HS-5 (cell line): ENCODE data around the gene KLHL25.

Source experiments
- DNase-seq: peaks from one replicate; pipeline ENCODE4 v3.0.0-alpha.2; 2012; ENCODE audit warnings: low read depth

The KLHL25 gene

DNA sequence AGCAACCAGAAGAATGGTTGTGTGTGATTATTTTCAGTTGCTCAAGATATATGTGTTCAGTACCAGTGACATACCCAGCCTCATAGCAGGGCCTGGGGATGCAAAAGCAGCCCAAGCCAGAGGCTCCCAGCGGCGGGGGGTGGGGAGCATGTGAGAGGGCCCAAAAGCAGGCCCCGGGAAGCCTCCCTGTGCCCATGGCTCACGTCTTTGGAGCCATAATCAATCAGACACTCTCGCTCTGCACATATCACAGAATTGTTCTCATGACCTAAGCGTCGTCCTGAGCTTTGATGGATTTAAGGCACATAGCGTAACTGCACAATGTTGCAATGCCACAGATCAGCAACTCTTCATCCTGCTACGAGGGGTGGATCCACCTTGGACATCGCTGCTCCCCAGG, 20.8 kb downstream of the KLHL25 start:
- no peak for DNase-seq

DNA sequence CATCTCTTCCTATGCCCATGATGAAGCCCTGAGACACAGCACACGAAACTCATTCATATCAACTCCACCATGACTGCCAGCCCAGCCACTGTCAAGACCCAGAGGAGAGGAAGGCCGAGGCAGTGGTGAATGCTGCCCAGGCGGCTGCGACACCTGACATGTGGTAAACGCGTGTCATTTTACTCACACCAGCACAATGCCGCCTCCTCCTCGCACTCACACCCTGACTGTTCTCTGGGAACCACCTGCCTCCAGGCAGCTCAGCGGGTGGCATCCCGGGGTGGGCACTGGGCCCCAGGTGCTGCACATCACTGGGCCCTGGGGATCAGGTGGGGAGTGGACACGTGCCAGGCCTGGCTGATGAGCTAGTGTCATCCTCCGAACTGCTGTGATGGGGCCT, 21.5 kb downstream of the KLHL25 start:
- DNase-seq, result no peak

DNA sequence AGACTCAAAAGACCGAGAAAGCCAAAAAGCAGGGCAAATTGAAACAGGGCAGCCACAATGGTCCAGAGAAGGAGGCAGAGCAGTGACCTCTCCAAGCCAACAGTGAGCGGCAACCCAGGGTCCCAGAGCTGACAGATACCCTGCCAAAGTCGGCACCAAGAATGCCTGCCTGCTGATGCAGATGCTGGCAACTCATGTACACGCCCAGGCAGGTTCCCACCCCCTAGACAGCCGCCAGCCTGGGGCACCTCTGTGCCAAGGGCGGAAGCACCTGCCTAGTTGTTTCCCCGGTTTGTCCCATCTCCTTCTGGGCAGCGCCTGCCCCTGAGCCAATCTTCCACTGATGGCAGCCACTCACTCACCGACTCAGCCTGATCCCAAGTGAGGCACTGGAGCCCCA, 22.1 kb downstream of the KLHL25 start:
- no peak for DNase-seq

DNA sequence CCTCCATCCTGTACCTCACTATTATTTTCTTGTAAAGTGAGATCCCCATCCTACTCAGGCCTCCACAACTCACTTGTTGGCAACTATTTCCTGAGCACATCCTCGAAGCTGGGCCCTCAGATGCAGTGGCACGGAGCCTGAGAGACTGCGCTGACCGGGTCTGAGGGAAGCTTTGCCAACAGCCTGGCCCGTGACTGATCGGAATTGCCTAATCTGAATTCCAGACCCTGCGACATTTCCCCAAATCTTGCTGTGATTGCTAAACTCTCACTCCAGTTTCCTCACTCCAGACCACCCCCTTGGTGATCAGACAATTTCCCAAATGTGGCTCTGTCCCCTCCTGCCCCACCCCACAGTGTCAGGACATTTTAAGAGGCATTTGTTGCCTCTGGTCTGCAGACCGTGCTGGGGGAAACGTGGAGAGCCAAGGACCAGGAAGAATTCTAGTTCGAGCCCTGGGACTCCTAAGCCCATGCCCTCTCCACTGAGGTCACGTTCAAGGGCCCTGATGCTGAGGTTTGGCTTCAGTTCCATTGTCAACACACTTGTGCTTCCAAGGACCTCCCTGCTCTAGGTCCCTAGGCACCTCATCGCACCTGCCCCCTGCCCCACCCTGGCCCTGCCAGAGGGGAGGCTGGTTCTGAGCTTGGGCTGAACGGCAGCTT, 22.8 kb downstream of the KLHL25 start:
- no peak for DNase-seq

DNA sequence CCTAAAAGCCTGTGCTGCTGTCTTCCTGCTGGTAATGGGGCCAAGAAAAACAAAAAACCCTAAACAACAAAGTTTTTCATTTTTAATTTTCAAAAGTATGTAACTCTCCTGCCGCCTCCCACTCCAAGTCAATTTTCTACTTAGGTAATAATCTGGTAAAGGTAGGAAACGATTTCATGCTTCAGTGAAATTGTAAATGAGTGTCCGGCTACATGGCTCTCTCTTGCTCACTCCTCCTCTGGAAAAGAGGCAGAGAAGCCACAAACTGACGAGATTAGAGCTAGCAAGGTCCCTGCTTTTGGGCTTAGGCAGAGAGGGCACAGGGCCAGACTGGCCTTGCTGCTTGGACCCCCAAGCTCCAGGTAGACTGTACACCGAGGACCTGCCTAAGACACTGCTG, 23.5 kb downstream of the KLHL25 start:
- DNase-seq, result no peak

DNA sequence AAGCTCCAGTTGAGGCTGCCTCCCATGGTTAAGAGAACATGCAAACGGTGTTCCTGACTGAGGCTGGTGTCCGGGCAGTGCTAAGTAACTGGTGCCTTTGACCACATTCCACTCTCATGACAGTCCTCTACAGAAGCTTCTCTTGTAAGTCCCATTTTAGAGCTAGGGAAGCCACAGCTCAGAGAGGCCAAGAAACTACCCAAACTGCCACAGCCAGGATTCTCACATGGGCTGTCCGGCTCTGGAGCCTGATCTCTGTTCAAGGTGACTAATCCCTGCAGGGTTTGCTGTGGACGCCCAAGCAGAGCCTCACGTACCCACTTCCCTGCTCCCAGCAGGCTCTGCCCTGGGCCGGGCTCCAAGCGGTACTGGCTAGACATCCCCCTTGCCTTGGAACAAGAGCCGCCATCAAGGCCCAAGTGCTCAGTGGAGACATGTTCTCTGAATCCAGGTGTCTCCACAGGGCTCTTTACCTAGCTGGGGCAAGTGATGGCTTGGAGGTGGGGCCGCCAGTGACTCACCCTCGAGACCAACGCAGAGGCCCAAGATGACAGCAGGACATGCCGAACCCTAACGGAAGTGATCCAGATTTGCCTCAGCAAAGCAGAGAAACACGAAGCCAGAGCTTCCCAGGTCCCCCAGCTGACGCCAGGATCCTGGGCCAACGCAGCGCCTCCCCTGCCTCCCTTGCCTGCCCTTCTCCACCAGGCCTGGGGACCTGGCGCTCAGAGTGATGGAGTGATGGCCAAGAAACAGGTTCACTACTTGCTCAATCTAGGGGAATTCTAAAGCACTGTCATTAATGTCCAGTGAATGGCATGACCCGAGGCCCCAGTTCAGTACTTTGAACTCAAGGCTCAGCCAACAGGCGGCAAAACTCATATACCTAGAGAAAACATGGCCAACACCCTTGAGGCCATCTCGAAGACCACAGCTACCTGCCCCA, 24.4 kb downstream of the KLHL25 start:
- no peak for DNase-seq

DNA sequence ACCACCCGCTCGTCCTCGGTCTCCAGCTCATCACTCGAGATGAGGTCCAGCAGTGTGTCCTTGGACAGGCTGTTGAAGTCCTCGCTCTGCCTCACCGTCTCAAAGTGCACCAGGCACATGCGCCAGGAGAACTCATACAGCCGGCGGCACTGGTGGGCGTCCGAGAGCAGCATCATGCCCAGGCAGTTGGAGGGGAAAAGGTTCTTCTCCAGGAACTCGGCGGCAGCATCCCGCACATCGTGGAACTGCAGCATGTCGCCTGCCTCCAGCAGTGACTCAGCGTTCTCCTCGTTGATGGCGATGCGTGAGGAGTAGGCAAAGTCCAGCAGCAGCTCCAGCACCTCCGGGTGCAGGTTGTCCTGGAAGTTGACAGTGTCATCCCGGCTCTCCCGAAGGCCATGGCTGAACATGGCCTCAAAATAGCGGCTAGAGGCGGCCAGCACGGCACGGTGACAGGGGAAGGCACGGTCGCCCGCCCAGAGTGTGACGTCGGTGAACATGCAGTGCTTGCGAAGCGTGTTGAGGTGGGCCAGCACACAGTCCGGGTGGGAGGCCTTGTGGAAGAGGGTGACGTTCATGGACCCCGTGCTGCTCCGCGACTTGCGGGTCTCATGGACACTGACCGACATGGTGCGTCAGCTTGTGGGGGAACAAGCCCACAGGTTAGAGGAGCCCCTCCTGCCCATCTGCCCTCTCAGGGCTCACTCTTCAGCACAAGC, 25.4 kb downstream of the KLHL25 start:
- no peak for DNase-seq

DNA sequence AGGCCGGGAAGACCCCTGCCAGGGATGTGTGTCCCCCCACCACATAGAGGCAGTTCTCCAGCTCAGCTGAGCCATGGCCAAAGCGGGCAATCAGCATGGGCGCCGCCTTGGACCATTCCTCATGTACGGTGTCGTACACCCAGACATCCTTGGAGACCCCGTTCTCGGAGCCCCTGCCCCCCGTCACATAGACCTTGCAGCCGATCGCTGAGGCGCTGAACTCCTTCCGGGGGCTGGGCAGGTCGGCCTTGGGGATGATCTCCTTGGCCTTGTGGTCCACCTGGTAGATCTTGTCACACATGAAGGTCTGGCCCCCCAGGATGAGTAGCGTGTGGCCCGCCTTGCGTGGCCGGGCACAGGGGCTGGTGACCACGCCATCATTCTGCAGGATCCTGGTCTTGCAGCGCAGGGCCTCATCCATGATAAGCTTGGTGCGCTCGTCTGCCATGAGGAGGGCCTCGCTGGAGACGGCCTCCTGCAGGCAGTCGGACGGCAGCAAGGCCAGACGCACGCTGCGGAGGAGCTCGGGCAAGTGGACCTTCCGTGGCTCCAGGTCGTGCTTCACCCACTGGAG, 26.0 kb downstream of the KLHL25 start:
- DNase-seq, result no peak

GRCh38 chr15:85767785-85768529, 26.8 kb downstream of the KLHL25 start:
- no peak for DNase-seq

GRCh38 chr15:85766001-85766831, 28.5 kb downstream of the KLHL25 start:
- DNase-seq, result no peak

DNA sequence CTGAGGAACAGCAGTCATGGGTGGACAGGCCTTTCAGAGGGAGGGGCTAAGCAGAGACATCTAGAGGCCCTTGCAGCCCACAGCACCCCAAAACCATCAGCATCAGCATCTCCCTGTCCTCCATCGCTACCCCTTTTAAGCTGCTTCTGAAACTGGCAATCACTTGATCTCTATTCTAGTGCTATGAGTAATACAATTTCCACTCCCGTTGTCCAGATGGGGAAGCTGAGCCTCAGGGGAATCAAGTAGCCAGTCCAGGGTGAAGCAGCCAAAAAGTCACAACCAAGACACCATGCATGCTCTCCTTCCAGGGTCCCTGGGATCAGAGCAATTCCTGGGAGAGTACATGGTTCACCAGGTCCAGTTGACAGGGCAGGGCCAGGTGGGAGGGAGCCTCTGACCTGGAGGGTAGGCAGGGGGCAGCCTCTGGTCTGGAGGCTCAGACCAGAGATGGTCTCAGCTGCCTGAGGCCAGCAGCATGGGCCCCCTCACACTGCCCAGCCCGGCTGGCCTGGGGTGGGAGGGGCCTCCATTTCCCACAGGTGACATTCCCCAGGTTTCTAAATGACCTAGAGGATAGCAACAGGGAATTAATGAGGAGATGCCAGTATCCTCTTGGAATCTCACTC, 30.0 kb downstream of the KLHL25 start:
- no peak for DNase-seq

DNA sequence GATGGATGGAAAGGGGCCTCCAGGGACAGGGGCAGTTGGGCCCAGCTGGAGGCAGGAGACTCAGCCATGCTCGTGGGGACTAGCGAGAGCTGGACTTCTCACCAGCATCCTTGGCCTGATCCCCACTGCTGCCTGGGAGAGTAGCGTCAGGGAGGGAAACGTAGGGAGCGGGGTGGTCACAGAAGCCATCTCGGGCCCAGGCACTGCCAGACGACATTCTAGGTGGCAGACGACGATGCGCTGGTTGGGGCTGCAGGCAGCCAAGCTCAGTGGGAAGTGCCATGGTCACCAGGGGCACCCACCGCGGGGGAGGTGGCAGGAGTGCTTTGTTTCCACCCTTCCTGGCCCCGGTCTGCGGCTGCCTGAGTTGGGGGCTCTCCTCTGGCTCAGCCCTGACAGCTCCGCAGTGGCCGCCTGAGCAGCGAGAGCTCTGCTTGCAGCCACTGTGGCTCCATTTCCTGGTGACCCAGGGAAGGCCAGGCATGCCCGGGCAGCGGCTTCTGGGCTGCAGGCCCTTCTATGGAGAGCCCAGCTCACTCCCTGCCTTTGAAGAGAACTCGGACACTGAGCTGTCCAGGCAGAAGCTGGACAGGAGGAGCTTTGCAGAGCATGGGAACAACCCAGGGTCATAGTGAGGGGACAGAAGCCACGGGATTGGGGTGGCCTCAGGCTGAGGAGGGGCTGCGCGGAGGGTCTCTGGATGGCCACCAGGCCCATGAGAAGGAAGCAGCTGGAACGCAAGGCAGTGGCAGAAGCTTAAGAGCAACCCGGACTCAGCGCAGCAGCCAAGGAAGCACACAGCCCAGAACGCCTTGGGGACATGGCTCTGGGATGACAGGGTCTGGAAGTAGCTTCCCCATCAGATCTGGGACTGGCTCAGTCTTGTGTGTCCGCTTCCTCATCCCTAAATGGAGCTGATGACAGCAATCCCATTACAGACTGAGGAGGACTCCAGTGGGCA, 30.8 kb downstream of the KLHL25 start:
- DNase-seq, result no peak

DNA sequence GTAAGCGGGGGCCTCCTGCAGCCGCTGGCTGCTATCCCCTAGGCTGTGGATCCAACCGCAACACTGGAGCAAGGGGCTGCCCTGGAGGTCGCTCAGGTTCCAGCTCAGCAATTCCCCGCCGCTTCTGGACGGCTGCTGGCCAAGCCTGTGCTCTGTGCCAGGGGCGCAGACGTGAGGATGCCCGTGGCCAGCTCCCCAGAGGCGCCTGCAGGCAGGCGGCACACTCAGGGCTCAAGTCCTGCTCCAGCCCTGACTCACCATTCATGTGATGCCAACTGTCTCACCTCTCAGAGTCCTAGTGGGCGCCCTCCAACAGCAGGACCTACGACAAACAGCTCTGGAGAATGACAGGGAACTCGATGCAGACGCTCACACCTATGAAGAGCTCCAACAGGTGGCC, 31.6 kb downstream of the KLHL25 start:
- DNase-seq, result no peak

DNA sequence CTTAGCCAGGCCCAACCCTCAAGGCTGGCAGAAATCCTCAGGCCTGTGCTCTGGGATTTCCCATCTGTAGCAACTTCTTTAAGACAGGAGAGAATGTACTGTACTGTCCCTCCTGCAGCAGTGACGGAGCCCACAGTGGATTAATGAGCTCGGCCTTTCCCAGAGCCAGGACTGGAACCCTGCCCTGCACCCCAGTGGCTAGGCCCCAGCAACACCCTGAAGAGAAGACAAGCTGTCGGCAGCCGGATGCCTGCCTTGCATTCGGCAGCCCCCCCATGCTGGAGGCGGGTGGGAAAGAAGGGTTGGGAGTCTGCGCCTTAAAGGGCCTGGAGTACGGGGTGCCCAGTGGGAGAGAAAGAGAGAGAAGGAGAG, 32.0 kb downstream of the KLHL25 start:
- DNase-seq, result no peak

- DNase-seq, result no peak
Observed at GRCh38 chr15:85762039-85762755, 32.5 kb downstream of the KLHL25 start.

DNA sequence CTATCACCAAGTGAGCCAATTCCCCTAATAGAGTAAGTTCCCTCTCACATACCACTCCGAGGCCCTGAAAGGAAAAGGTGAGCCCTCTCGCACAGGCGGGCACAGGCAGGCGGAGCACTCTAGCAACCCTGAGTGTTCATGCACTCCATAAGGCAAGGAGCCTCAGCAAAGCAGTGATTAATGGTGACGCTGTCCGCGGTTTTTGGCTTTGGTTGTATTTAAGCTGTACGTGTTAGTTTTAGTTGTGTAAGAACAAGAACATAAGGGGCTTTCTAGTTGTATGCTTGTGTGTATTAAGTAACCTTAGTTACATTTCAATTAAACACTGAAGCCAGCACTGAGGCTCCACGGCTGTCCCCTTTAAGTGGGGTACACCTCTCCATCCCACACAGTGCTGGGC, 33.1 kb downstream of the KLHL25 start:
- no peak for DNase-seq

GRCh38 chr15:85760531-85761371, 34.0 kb downstream of the KLHL25 start:
- DNase-seq, result no peak

DNA sequence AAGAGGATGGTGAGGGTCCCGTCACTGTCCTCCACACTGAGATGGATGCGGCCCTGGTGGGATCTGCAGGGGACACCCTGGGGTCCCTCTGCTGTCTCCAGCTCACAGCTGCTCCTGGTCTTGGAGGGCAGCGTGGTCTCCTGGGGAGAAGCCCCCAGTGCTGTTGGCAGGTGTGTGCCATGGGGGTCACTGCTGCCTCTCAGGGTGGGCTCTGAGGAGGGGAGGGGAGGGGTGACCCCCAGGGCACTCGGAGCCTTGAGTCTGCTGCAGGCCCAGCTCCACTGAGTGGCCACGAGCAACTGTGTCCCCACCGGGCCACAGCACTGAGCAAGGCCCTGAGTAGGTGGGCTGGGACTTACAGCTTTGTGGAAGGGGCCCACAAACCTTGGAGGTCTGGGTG, 34.7 kb downstream of the KLHL25 start:
- no peak for DNase-seq
